ENCODE measurements around the gene TMEM62. TPM values are rescaled to one million over a fixed set of nuclear protein-coding genes. Genes with fewer than 3 reads are reported as not detected.

Gene TMEM62
- total and polyA plus RNA-seq, 4 donors, result 4.5 to 14.0 (median 10.6) TPM

- no peak overlapping the region for H3K4me3 ChIP-seq (ENCODE audit: low read depth in 1 of 3, low read length in 3 of 3)
- H3K9ac ChIP-seq (ENCODE audit: low read depth in 1 of 2, low read length in 2 of 2), result no peak overlapping the region
- no peak for DNase-seq (ENCODE audit: low spot score)
- H3K9me3 ChIP-seq (ENCODE audit: control insufficient read depth in 4 of 4, low read length in 3 of 4), result no peaks in the 10 kb centered on the region
- H3K36me3 ChIP-seq (ENCODE audit: control insufficient read depth in 4 of 4, insufficient read depth in 3 of 4, low read depth in 1 of 4, low read length in 3 of 4), result peaks cover 0 to 1% (median 0%) of the 10 kb centered on the region in 4 donors
- WGBS, result 35% methylated on average over 1 of the region's 1 CpG
- H3K4me1 ChIP-seq (ENCODE audit: control insufficient read depth in 4 of 4, insufficient read depth in 4 of 4, low read length in 3 of 4), result peaks cover 0 to 5% (median 0%) of the 10 kb centered on the region in 4 donors
- TF ChIP-seq YY1 (IDR thresholded peaks at IDR 0.05), result no peak
- no peak for TF ChIP-seq RAD21 (IDR thresholded peaks at IDR 0.05)
- TF ChIP-seq NR2F2 (IDR thresholded peaks at IDR 0.05), result no peak
- TF ChIP-seq GABPA (IDR thresholded peaks at IDR 0.05 in 1 of 2, conservative IDR thresholded peaks at IDR 0.05 in 1 of 2), result no peak
- no peak for TF ChIP-seq EGR1 (IDR thresholded peaks at IDR 0.05; ENCODE audit: low read depth in 2 of 2)
- no peak for TF ChIP-seq RXRA (IDR thresholded peaks at IDR 0.05)
- no peak for TF ChIP-seq FOXA2 (IDR thresholded peaks at IDR 0.05)
- no peak for TF ChIP-seq JUND (IDR thresholded peaks at IDR 0.05)
- no peak for TF ChIP-seq HNF4A (conservative IDR thresholded peaks at IDR 0.05)
- TF ChIP-seq ATF3 (IDR thresholded peaks at IDR 0.05), result no peak
- no peak for TF ChIP-seq SP1 (IDR thresholded peaks at IDR 0.05)
- TF ChIP-seq REST (IDR thresholded peaks at IDR 0.05), result no peak
- TF ChIP-seq ZBTB33 (IDR thresholded peaks at IDR 0.05), result no peak
- no peak for TF ChIP-seq CTCF (IDR thresholded peaks at IDR 0.05; ENCODE audit: low read depth, low read length, missing input control)
- TF ChIP-seq HNF4G (IDR thresholded peaks at IDR 0.05), result no peak
- no peak for TF ChIP-seq FOXA1 (IDR thresholded peaks at IDR 0.05)
- TF ChIP-seq TAF1 (conservative IDR thresholded peaks at IDR 0.05), result no peak
- no peaks in the 10 kb centered on the region for H3K27me3 ChIP-seq (ENCODE audit: control insufficient read depth in 4 of 4, insufficient read depth in 4 of 4, low read length in 3 of 4)
- H3K27ac ChIP-seq (ENCODE audit: low read depth in 1 of 2, low read length in 2 of 2), result no peak overlapping the region
Observed at GRCh38 chr15:43095243-43095642, 38.1 kb upstream of the TMEM62 start.

All from liver (tissue), 9 donors.